SK-N-SH treated with all-trans-retinoic acid at 6 μM for 48 hours (cell line): Measurements from ENCODE around the gene IGSF6.

Experiments used
- ARNTL ChIP-seq: fragments of 450-650 bp; formaldehyde crosslinking; IDR thresholded peaks from 2 replicates; pipeline ENCODE4 v1.5.0; 2020; ENCODE audit warnings: low read depth, mild to moderate bottlenecking, moderate library complexity, borderline replicate concordance
- ESRRG ChIP-seq: fragments of 250-450 bp; sonication (Bioruptor Pico); IDR thresholded peaks from 2 replicates; pipeline ENCODE4 v1.6.1; 2021; ENCODE audit warnings: mild to moderate bottlenecking
- PATZ1 ChIP-seq: fragments of 250-450 bp; sonication (Bioruptor Pico); IDR thresholded peaks from 2 replicates; pipeline ENCODE4 v1.8.0; 2020; ENCODE audit warnings: mild to moderate bottlenecking, moderate library complexity, borderline replicate concordance
- RARB ChIP-seq: fragments of 250-450 bp; sonication (Bioruptor Pico); IDR thresholded peaks from 2 replicates; pipeline ENCODE4 v1.8.0; 2021; ENCODE audit warnings: mild to moderate bottlenecking, moderate library complexity
- SNAI2 ChIP-seq: fragments of 250-450 bp; sonication (Bioruptor Pico); IDR thresholded peaks from 2 replicates; pipeline ENCODE4 v1.5.0; 2020; ENCODE audit warnings: mild to moderate bottlenecking, moderate library complexity
- ZNF70 ChIP-seq: fragments of 450-650 bp; formaldehyde crosslinking; IDR thresholded peaks from 2 replicates; pipeline ENCODE4 v1.5.0; 2020; ENCODE audit warnings: mild to moderate bottlenecking, moderate library complexity

GRCh38 chr16:21622545-21622944 lies 29.9 kb downstream of the IGSF6 start:
- TF ChIP-seq ARNTL (CRISPR knock-in tag) (no peak), ZNF70 (no peak), RARB (CRISPR knock-in tag) (no peak), ESRRG (CRISPR knock-in tag) (no peak), PATZ1 (CRISPR knock-in tag) (no peak), SNAI2 (CRISPR knock-in tag) (no peak)
